ENCODE results near the gene DPP6.

- TF ChIP-seq, protein P1, sequence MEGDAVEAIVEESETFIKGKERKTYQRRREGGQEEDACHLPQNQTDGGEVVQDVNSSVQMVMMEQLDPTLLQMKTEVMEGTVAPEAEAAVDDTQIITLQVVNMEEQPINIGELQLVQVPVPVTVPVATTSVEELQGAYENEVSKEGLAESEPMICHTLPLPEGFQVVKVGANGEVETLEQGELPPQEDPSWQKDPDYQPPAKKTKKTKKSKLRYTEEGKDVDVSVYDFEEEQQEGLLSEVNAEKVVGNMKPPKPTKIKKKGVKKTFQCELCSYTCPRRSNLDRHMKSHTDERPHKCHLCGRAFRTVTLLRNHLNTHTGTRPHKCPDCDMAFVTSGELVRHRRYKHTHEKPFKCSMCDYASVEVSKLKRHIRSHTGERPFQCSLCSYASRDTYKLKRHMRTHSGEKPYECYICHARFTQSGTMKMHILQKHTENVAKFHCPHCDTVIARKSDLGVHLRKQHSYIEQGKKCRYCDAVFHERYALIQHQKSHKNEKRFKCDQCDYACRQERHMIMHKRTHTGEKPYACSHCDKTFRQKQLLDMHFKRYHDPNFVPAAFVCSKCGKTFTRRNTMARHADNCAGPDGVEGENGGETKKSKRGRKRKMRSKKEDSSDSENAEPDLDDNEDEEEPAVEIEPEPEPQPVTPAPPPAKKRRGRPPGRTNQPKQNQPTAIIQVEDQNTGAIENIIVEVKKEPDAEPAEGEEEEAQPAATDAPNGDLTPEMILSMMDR (IDR thresholded peaks at IDR 0.05), result no peak
- TF ChIP-seq POLR2A (IDR thresholded peaks at IDR 0.05), result no peak
Observed at GRCh38 chr7:154647625-154648024, 595.4 kb downstream of the DPP6 start.

Data from Peyer's patch (tissue), 4 donors.